K562 (cell line): ENCODE measurements around the gene SCYL1. TPM values are rescaled to one million over a fixed set of nuclear protein-coding genes. Genes with fewer than 3 reads are reported as not detected.

Source experiments
- CBX1 ChIP-seq: sonication (generic); IDR thresholded peaks from 2 replicates; pipeline ENCODE4 v1.6.1; 2016; ENCODE audit warnings: antibody characterized with exemption, low read depth, mild to moderate bottlenecking
- FOS ChIP-seq: IDR thresholded peaks from 3 replicates; pipeline ENCODE4 v1.6.1; 2011; ENCODE audit not compliant: insufficient read length; ENCODE audit errors: extremely low read depth
- KAT8 ChIP-seq: fragments of 450-650 bp; IDR thresholded peaks from 2 replicates; pipeline ENCODE4 v1.6.1; 2016; ENCODE audit warnings: low read depth, mild to moderate bottlenecking
- MCM5 ChIP-seq: fragments of 450-650 bp; IDR thresholded peaks from 2 replicates; pipeline ENCODE4 v1.6.1; 2016; ENCODE audit warnings: low read depth
- MECOM ChIP-seq: fragments of 250-450 bp; sonication (Bioruptor Pico); IDR thresholded peaks from 2 replicates; pipeline ENCODE4 v1.8.0; 2022; ENCODE audit warnings: inconsistent platforms
- NFATC3 ChIP-seq: fragments of 450-650 bp; IDR thresholded peaks from 2 replicates; pipeline ENCODE4 v1.6.1; 2017; ENCODE audit warnings: mild to moderate bottlenecking
- POU5F1 ChIP-seq: fragments of 150-350 bp; IDR thresholded peaks from 2 replicates; pipeline ENCODE4 v1.6.1; 2014; ENCODE audit warnings: borderline replicate concordance, low read length, low read depth, mild to moderate bottlenecking; ENCODE audit not compliant: partially characterized antibody
- RBM14 ChIP-seq: fragments of 200-400 bp; formaldehyde crosslinking; IDR thresholded peaks from 2 replicates; pipeline ENCODE4 v1.6.1; 2018; ENCODE audit warnings: low read depth, mild to moderate bottlenecking, low read length, moderate library complexity, borderline replicate concordance; ENCODE audit not compliant: insufficient read depth
- RBM17 ChIP-seq: fragments of 200-400 bp; formaldehyde crosslinking; IDR thresholded peaks from 2 replicates; pipeline ENCODE4 v1.6.1; 2017; ENCODE audit warnings: low read depth, mild to moderate bottlenecking, low read length, borderline replicate concordance
- RHOXF2B ChIP-seq: fragments of 250-450 bp; sonication (Bioruptor Pico); conservative IDR thresholded peaks from 2 replicates; pipeline ENCODE4 v1.5.1; 2021
- ZNF24 ChIP-seq: fragments of 450-650 bp; IDR thresholded peaks from 2 replicates; pipeline ENCODE4 v1.6.1; 2016
- ZNF584 ChIP-seq: fragments of 200-800 bp; sonication (Bioruptor generic); IDR thresholded peaks from 2 replicates; pipeline ENCODE4 v1.6.1; 2016; ENCODE audit warnings: low read depth, mild to moderate bottlenecking, missing genetic modification characterization, missing compliant biosample characterization
- polyA plus RNA-seq, 8 experiments: library from polyadenylated mRNA; depleted of rRNA in 4 of 8; stranded (reverse) in 5 of 8; unstranded in 3 of 8; fragments of >200 nt; fragmentation: Nextera tagmentation in 2 of 8; fragmentation: Illumina TruSeq in 1 of 8; extraction: Ambion mirVana in 2 of 8; extraction: Trizol in 1 of 8; gene quantifications; 2 replicates each; pipeline versions ENCODE4 v1.2.1 to v1.2.3, GENCODE V29; 2011 to 2014; ENCODE audit warnings: inconsistent platforms in 1 of 8, missing spikeins in 1 of 8
- total RNA-seq, 7 experiments: library from RNA; depleted of rRNA in 6 of 7; stranded (reverse); fragments of >200 nt in 6 of 7; fragmentation: Illumina TruSeq in 2 of 7; extraction: Trizol in 2 of 7; gene quantifications; 2 replicates each; pipeline versions ENCODE4 v1.2.1 to v1.2.3, GENCODE V29; 2011 to 2021; ENCODE audit warnings: low replicate concordance in 1 of 7
- TF ChIP-seq, protein P1 (sequence below): fragments of 450-650 bp; IDR thresholded peaks from 2 replicates; pipeline ENCODE4 v1.7.0; 2016; ENCODE audit warnings: borderline replicate concordance
- TF ChIP-seq, protein P2 (sequence below): fragments of 250-450 bp; sonication (Bioruptor Pico); IDR thresholded peaks from 2 replicates; pipeline ENCODE4 v1.5.0; 2020; ENCODE audit warnings: mild to moderate bottlenecking, borderline replicate concordance
- TF ChIP-seq, protein P3 (sequence below), 2 experiments: fragments of 250-450 bp in 1 of 2; fragments of 450-650 bp in 1 of 2; sonication (Bioruptor Pico) in 1 of 2; IDR thresholded peaks; 2 replicates each; pipeline versions ENCODE4 v1.6.1 to v1.8.0; 2016 to 2021; ENCODE audit warnings: mild to moderate bottlenecking in 2 of 2, moderate library complexity in 2 of 2, missing compliant biosample characterization in 1 of 2, missing genetic modification characterization in 1 of 2
- TF ChIP-seq, protein P4 (sequence below): fragments of 450-650 bp; IDR thresholded peaks from 2 replicates; pipeline ENCODE4 v1.6.1; 2016; ENCODE audit warnings: mild to moderate bottlenecking
- TF ChIP-seq, protein P5 (sequence below): fragments of 450-650 bp; IDR thresholded peaks from 2 replicates; pipeline ENCODE4 v1.6.1; 2016; ENCODE audit warnings: borderline replicate concordance

SCYL1 gene
- total and polyA plus RNA-seq, 9 of the 15 experiments (the other 6 are each of a cell fraction or from before 2014, with no cell fraction given), result 1.9 to 145 (median 57.6) TPM

DNA sequence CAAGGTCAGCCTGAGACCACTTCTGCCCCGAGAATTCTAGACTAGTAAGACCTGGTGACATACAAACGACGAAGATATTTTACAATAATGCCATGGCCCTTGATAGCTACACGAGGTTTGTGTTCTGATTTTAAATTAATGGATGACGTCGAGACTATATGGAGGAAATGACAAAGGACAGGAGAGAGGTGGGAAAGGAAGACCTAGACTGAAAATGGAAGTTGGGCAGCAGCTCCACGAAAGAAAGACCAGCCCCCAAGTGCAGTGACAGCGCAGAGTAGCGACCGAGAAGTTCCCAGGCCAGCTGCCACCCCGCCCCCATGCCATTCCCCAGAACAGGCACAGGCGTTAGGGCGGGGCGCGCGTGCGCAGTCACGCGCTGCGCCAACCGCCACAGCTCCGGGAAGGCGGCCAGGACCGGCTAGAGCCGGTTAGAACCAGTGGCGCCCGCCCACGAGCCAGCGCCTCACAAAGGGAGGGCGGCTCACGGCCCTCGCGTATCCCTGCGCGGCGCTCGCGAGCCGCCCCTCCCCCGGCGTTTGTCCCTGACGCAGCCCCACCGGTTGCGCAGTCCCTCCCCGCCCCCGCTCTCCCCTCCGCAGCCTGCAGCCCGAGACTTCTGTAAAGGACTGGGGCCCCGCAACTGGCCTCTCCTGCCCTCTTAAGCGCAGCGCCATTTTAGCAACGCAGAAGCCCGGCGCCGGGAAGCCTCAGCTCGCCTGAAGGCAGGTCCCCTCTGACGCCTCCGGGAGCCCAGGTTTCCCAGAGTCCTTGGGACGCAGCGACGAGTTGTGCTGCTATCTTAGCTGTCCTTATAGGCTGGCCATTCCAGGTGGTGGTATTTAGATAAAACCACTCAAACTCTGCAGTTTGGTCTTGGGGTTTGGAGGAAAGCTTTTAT is 27.5 kb upstream of the SCYL1 start (continued):
- TF ChIP-seq, protein P1, sequence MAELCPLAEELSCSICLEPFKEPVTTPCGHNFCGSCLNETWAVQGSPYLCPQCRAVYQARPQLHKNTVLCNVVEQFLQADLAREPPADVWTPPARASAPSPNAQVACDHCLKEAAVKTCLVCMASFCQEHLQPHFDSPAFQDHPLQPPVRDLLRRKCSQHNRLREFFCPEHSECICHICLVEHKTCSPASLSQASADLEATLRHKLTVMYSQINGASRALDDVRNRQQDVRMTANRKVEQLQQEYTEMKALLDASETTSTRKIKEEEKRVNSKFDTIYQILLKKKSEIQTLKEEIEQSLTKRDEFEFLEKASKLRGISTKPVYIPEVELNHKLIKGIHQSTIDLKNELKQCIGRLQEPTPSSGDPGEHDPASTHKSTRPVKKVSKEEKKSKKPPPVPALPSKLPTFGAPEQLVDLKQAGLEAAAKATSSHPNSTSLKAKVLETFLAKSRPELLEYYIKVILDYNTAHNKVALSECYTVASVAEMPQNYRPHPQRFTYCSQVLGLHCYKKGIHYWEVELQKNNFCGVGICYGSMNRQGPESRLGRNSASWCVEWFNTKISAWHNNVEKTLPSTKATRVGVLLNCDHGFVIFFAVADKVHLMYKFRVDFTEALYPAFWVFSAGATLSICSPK, result no peak
- TF ChIP-seq ZNF24, result no peak; the same call in 1 of the 2 replicates
- no peak for TF ChIP-seq RBM17
- TF ChIP-seq, protein P2, sequence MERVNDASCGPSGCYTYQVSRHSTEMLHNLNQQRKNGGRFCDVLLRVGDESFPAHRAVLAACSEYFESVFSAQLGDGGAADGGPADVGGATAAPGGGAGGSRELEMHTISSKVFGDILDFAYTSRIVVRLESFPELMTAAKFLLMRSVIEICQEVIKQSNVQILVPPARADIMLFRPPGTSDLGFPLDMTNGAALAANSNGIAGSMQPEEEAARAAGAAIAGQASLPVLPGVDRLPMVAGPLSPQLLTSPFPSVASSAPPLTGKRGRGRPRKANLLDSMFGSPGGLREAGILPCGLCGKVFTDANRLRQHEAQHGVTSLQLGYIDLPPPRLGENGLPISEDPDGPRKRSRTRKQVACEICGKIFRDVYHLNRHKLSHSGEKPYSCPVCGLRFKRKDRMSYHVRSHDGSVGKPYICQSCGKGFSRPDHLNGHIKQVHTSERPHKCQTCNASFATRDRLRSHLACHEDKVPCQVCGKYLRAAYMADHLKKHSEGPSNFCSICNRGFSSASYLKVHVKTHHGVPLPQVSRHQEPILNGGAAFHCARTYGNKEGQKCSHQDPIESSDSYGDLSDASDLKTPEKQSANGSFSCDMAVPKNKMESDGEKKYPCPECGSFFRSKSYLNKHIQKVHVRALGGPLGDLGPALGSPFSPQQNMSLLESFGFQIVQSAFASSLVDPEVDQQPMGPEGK (CRISPR knock-in tag), result no peak
- TF ChIP-seq, protein P3, sequence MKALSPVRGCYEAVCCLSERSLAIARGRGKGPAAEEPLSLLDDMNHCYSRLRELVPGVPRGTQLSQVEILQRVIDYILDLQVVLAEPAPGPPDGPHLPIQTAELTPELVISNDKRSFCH (CRISPR knock-in tag; IDR thresholded peaks at IDR 0.05), result no peak
- TF ChIP-seq, protein P3 (tag; IDR thresholded peaks at IDR 0.05), result peak; percentile 68
- TF ChIP-seq, protein P4, sequence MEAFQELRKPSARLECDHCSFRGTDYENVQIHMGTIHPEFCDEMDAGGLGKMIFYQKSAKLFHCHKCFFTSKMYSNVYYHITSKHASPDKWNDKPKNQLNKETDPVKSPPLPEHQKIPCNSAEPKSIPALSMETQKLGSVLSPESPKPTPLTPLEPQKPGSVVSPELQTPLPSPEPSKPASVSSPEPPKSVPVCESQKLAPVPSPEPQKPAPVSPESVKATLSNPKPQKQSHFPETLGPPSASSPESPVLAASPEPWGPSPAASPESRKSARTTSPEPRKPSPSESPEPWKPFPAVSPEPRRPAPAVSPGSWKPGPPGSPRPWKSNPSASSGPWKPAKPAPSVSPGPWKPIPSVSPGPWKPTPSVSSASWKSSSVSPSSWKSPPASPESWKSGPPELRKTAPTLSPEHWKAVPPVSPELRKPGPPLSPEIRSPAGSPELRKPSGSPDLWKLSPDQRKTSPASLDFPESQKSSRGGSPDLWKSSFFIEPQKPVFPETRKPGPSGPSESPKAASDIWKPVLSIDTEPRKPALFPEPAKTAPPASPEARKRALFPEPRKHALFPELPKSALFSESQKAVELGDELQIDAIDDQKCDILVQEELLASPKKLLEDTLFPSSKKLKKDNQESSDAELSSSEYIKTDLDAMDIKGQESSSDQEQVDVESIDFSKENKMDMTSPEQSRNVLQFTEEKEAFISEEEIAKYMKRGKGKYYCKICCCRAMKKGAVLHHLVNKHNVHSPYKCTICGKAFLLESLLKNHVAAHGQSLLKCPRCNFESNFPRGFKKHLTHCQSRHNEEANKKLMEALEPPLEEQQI, result no peak
- no peak for TF ChIP-seq RHOXF2B (CRISPR knock-in tag)
- peak; percentile 59; the same call in 1 of the 2 replicates for TF ChIP-seq NFATC3
- no peak for TF ChIP-seq POU5F1
- TF ChIP-seq MCM5, result no peak
- no peak for TF ChIP-seq MECOM (CRISPR knock-in tag)
- TF ChIP-seq FOS, result no peak
- TF ChIP-seq, protein P5, sequence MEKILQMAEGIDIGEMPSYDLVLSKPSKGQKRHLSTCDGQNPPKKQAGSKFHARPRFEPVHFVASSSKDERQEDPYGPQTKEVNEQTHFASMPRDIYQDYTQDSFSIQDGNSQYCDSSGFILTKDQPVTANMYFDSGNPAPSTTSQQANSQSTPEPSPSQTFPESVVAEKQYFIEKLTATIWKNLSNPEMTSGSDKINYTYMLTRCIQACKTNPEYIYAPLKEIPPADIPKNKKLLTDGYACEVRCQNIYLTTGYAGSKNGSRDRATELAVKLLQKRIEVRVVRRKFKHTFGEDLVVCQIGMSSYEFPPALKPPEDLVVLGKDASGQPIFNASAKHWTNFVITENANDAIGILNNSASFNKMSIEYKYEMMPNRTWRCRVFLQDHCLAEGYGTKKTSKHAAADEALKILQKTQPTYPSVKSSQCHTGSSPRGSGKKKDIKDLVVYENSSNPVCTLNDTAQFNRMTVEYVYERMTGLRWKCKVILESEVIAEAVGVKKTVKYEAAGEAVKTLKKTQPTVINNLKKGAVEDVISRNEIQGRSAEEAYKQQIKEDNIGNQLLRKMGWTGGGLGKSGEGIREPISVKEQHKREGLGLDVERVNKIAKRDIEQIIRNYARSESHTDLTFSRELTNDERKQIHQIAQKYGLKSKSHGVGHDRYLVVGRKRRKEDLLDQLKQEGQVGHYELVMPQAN, result peak; percentile 71; the same call in 1 of the 2 replicates
- TF ChIP-seq RBM14, result no peak
- no peak for TF ChIP-seq KAT8
- no peak for TF ChIP-seq CBX1
- no peak; the same call in 1 of the 2 replicates for TF ChIP-seq ZNF584 (CRISPR knock-in tag)
